Panc1 (cell line): ENCODE results near the gene ATRN. TPM values are rescaled to one million over a fixed set of nuclear protein-coding genes. Genes with fewer than 3 reads are reported as not detected.

ENCODE experiments used
- ATAC-seq: fragments of 200-7000 bp; cut with Tn5 transposase; 2 replicates; pipeline ENCODE4 v1.9.1; 2020; ENCODE audit warnings: mild to moderate bottlenecking, moderate library complexity
- BruUV-seq: library from RNA; stranded (reverse); fragments of 400-500 nt; replicated peaks from 2 replicates; lab custom pipeline; 2021; lab: Mats Ljungman, UMichigan
- CTCF ChIA-PET: fragments of 300-600 bp; sonication (Branson Sonifier 250); formaldehyde crosslinking; loops from one replicate; lab custom pipeline; 2022; ENCODE audit warnings: antibody characterized with exemption; lab: Charles Lee
- POLR2A ChIA-PET: fragments of 300-600 bp; sonication (Branson Sonifier 250); formaldehyde crosslinking; loops from one replicate; lab custom pipeline; 2022; ENCODE audit warnings: antibody characterized with exemption; lab: Charles Lee
- DNase-seq: peaks from one replicate; pipeline ENCODE4 v3.0.0-alpha.2; 2010; ENCODE audit warnings: low read depth, low spot score
- H3K27ac ChIP-seq: 2 replicates; pipeline ENCODE4 v1.5.1; 2011; ENCODE audit warnings: mild to moderate bottlenecking, low read length, inconsistent platforms
- H3K27me3 ChIP-seq: fragments of 200-500 bp; sonication (Bioruptor generic); 2 replicates; pipeline ENCODE4 v1.6.0; 2014; ENCODE audit warnings: low read length, inconsistent platforms; ENCODE audit not compliant: control insufficient read depth, insufficient read depth
- H3K36me3 ChIP-seq: fragments of 200-500 bp; sonication (Bioruptor generic); 2 replicates; pipeline ENCODE4 v1.5.1; 2014; ENCODE audit warnings: inconsistent platforms, mild to moderate bottlenecking, low read length, moderate library complexity; ENCODE audit not compliant: control insufficient read depth, insufficient read depth
- H3K4me1 ChIP-seq: 2 replicates; pipeline ENCODE4 v1.5.1; 2011; ENCODE audit warnings: inconsistent platforms, mild to moderate bottlenecking, low read length, moderate library complexity; ENCODE audit not compliant: control insufficient read depth, insufficient read depth
- H3K4me3 ChIP-seq, 2 experiments: 2 replicates each; pipeline ENCODE4 v1.5.1; 2011 to 2012; ENCODE audit warnings: low read depth in 2 of 2, low read length in 2 of 2, mild to moderate bottlenecking in 2 of 2, inconsistent platforms in 1 of 2, moderate library complexity in 1 of 2
- H3K9me3 ChIP-seq: fragments of 200-500 bp; sonication (Bioruptor generic); 2 replicates; pipeline ENCODE4 v1.5.1; 2014; ENCODE audit warnings: low read depth, mild to moderate bottlenecking, inconsistent platforms, low read length, moderate library complexity; ENCODE audit not compliant: control insufficient read depth, insufficient read depth
- CTCF ChIP-seq: fragments of 450-650 bp; IDR thresholded peaks from 2 replicates; pipeline ENCODE4 v1.5.1; 2017; ENCODE audit warnings: mild to moderate bottlenecking
- POLR2AphosphoS5 ChIP-seq: IDR thresholded peaks from 2 replicates; pipeline ENCODE4 v1.6.1; 2012; ENCODE audit warnings: mild to moderate bottlenecking, low read depth, low read length, moderate library complexity
- REST ChIP-seq, 2 experiments: IDR thresholded peaks; 2 replicates each; pipeline ENCODE4 v1.6.1; 2011 to 2012; ENCODE audit warnings: low read depth in 2 of 2, control low read depth in 1 of 2, low read length in 1 of 2, mild to moderate bottlenecking in 1 of 2, moderate library complexity in 1 of 2; ENCODE audit not compliant: insufficient read depth in 1 of 2
- SIN3A ChIP-seq: IDR thresholded peaks from 2 replicates; pipeline ENCODE4 v1.6.1; 2012; ENCODE audit warnings: low read depth, mild to moderate bottlenecking, low read length, moderate library complexity, borderline replicate concordance; ENCODE audit not compliant: insufficient read depth
- TCF7L2 ChIP-seq: IDR thresholded peaks from 2 replicates; pipeline ENCODE4 v1.6.1; 2011; ENCODE audit warnings: mild to moderate bottlenecking, low read depth, low read length, inconsistent platforms
- in situ Hi-C: cut with HindIII; loops from 2 replicates; pipeline ENCODE4 v1.10.0; 2016; ENCODE audit warnings: low sequenced_read_pairs, low pct_unique_long_range_greater_than_20kb
- intact Hi-C: fragments of 100-400 bp; cut with micrococcal nuclease; formaldehyde crosslinking; loops from one replicate; pipeline ENCODE4 v1.10.0; 2022; ENCODE audit not compliant: unreplicated experiment
- total RNA-seq: library from RNA; stranded (reverse); gene quantifications from one replicate; pipeline ENCODE4 v1.2.1, GENCODE V29; 2021; ENCODE audit not compliant: unreplicated experiment

Gene ATRN
- total RNA-seq, 1 experiment from 2014 or later, result 33.8 TPM

- no TSS peak for BruUV-seq
- in situ Hi-C loops, result no loop called here
- Histone ChIP-seq H3K4me1 (no peaks in the 10 kb centered on the region), H3K4me3 (no peak overlapping the region), H3K9me3 (no peaks in the 10 kb centered on the region), H3K27me3 (no peaks in the 10 kb centered on the region), H3K27ac (no peak overlapping the region), H3K36me3 (no peaks in the 10 kb centered on the region)
- ATAC-seq, result no peak
- DNase-seq, result no peak
- intact Hi-C loops, result no loop called here
- POLR2A ChIA-PET, result no interaction called here
- CTCF ChIA-PET, result interaction anchor here (0.6 to 1.8 kb wide), 4 partner anchors 9 to 236 kb away, joined by 3 to 9 read pairs (median 8); no protein-coding TSS in a partner anchor
- no peak for TF ChIP-seq POLR2AphosphoS5
- no peak for TF ChIP-seq CTCF
- no peak for TF ChIP-seq SIN3A
- no peak for TF ChIP-seq REST (IDR thresholded peaks at IDR 0.05; ENCODE audit: insufficient read depth in 1 of 2, low read depth in 2 of 2, low read length in 1 of 2)
- no peak for TF ChIP-seq TCF7L2
Observed at GRCh38 chr20:3696745-3697587, 226.1 kb downstream of the ATRN start.

- no peaks in the 10 kb centered on the region for H3K27me3 ChIP-seq
- POLR2A ChIA-PET, result no interaction called here
- no peaks in the 10 kb centered on the region for H3K36me3 ChIP-seq
- intact Hi-C loops, result no loop called here
- CTCF ChIA-PET, result interaction anchor here (0.6 to 0.7 kb wide), 2 partner anchors 10 to 237 kb away, joined by 3 to 8 read pairs; no protein-coding TSS in a partner anchor
- H3K4me1 ChIP-seq, result no peaks in the 10 kb centered on the region
- in situ Hi-C loops, result no loop called here
- TF ChIP-seq TCF7L2 (no peak), CTCF (no peak), REST (IDR thresholded peaks at IDR 0.05; ENCODE audit: insufficient read depth in 1 of 2, low read depth in 2 of 2, low read length in 1 of 2) (no peak), POLR2AphosphoS5 (no peak), SIN3A (no peak)
- no peaks in the 10 kb centered on the region for H3K9me3 ChIP-seq
- no TSS peak for BruUV-seq
- no peak for ATAC-seq
- no peak overlapping the region for H3K27ac ChIP-seq
- no peak overlapping the region for H3K4me3 ChIP-seq
- DNase-seq, result no peak
Observed at GRCh38 chr20:3697588-3698305, 226.9 kb downstream of the ATRN start.
